SH-SY5Y (cell line): Measurements from ENCODE around the gene TECR.

Experiments used
- GATA2 ChIP-seq: IDR thresholded peaks from 2 replicates; pipeline ENCODE4 v1.6.1; 2011; ENCODE audit warnings: mild to moderate bottlenecking, low read depth, low read length
- GATA3 ChIP-seq: IDR thresholded peaks from 2 replicates; pipeline ENCODE4 v1.6.1; 2011; ENCODE audit warnings: low read depth, mild to moderate bottlenecking, low read length, moderate library complexity

Gene TECR

DNA sequence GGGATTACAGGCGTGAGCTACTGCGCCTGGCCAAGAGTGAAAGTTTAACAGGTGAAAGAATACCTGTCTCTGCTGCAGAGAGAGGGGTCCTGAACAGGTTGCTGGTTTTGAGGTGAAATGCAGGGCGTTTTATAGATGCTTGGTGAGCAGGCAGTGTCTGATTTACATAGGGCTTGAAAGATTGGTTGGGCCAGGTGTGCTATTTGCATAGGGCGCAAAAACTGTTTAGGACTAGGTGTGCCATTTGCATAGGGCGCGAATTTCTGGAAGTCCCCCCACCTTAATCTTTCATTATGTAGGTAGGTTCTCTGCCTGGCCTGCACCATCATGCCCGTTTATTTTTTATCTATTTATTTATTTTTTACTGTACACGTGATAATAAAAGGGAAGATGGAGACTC lies 47.0 kb downstream of the TECR start:
- no peak for TF ChIP-seq GATA3
- TF ChIP-seq GATA2: no peak

DNA sequence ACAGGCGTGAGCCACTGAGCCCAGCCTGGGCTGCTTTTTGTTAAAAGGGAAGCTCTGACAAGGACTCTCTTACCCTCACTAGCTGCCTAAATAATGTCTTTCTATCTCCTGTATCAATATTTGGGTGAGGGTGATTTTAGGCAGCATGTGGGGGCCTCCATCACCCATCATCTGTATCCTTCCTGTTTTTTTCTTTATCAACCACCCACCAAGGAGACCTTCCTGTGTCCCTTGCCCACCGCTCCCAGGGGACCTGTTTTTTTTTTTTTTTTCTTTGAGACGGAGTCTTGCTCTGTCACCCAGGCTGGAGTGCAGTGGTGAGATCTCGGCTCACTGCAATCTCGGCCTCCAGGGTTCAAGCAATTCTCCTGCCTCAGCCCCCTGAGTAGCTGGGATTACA lies 47.9 kb downstream of the TECR start:
- TF ChIP-seq GATA2: no peak
- no peak for TF ChIP-seq GATA3

DNA sequence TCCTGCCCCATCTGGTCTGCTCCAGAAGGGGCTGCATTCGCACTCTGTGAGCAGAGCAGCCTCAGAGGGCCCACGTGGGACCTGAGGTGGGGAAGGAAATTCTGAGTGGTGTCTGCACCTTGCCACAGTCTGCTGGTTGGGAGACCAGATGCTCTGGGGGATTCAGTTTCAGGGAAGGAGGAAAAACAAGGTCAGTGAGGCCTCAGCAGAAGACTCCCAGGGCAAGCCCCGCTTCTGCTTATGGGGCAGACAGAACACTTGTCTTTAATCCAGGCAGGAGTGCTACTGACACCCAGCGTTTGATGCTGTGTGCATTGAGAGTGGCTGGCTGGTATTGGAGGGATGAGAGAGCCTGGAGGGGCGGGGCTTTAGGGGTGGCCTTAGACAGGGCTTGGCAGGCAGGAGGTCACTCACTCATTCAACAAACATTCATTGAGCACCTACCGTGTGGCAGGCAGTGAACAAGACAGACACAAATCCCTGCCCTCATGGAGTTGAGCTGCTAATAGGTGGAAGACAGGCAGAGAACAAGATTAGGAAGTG lies 48.6 kb downstream of the TECR start:
- TF ChIP-seq GATA2 (no peak), GATA3 (no peak)

DNA sequence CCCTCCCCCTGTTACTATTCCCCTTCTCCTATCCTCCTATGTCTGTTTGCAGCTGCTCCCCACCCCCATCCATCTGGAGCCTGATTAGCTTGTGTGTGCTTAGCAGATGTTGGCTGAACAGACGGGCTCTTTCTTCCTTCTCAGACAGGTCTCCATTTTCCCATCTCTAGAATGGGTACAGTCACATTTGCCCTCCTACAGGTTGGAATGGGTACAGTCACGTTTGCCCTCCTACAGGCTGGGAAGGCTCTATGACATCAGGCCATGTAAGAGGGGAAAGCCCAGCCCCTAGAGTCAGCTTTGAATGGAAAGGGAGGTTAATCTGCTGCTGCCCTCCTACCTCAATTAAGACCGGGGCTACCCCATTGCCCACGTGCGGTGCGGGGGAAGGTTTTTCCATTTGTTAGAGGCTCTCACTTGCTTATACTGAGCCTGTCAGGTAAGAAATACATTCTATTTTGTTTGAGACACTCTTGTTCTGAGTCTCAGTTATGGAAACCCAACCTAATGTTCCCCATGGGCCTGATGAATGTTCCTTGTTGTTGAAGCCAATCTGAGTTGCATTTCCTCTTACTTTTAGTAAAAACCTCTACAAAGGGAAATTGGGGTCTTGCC lies 51.3 kb downstream of the TECR start:
- TF ChIP-seq GATA2: no peak
- no peak for TF ChIP-seq GATA3

DNA sequence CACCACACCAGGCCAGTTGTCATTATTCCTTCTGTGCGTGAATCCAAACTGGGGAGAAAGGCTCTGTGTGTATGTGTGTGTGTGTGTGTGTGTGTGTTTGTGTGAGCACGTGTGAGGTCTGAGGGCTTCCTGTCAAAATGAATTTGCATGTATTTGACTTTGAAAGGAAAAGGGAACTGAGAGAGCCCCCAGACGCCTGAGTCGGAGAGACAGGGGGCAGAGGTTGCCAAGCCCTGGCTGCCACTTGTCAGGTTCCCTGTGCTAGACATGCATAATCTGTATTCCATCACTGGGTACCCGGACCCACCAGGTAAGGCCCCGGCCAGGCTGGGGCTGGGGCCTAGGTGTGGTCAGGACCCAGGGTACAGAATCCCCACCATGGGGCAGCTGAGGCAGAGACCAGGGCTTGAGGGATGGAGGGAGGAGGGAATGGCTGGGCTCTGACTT lies 53.5 kb downstream of the TECR start, which contains the start of gene CLEC17A:
TSS of gene CLEC17A (plus strand) at position 191 of the 447 bp plus-strand sequence. CDS start at position 268, 77 bp downstream.
- no peak for TF ChIP-seq GATA3
- TF ChIP-seq GATA2: no peak

DNA sequence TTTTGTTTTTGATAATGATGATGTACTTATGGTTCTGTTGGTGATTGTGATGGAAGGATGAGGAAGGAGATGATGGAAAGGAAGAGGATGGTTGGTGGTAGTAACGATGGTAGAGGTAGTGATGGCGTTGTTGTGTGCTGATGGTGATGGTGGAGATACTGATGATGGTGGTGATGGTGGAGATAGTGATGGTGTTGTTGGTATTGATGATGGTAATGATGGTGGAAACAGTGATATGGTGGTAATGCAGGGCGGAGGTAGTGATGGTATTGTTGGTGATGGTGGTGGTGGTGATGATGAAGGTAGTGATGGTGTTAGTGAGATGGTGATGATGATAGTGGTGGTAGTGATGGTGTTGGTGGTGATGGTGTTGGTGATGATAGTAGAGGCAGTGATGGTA lies 66.2 kb downstream of the TECR start:
- TF ChIP-seq GATA2 (no peak), GATA3 (no peak)

DNA sequence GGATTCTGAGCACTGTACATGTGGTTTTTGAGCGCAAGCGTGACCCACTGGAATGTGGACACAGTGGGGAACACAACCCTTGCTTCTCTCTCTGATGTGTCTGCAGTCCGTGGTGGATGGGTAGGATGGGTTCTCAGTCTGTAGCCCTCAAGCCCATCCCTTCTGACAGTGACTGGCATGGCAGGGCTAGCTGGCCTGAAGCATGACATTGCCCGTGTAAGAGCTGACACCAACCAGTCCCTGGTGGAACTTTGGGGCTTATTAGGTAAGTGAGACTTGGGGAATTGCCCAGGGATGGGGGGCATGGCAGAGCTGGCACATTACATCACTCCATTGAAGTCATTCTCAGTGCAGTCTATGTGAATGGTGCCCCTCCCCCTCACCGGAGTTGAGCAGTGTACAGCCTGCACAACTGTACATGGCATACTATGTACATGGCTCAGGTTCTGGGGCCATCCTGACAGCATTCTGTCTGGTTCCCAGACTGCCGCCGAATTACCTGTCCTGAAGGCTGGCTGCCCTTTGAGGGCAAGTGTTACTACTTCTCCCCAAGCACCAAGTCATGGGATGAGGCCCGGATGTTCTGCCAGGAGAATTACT lies 70.3 kb downstream of the TECR start:
- TF ChIP-seq GATA3 (no peak), GATA2 (no peak)

DNA sequence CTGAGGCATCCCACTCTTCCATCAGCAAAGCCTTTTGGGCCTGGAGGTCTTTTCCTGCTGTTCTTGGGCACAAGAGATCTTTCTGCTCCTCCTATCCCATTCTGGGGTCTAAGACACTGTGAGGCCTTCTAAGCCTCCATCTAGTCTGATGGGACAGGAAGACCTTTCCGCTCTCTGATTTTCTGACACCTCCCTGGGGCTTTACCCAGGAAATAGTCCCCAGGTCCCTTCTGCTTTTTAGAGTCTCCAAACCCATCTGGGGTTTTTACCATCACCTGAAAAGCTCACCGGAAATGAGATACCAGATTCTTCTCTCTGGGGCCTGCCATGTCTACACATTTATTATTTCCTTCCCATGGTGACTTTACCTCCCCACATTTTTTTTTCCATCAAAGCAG lies 74.6 kb downstream of the TECR start:
- TF ChIP-seq GATA3 (no peak), GATA2 (no peak)

DNA sequence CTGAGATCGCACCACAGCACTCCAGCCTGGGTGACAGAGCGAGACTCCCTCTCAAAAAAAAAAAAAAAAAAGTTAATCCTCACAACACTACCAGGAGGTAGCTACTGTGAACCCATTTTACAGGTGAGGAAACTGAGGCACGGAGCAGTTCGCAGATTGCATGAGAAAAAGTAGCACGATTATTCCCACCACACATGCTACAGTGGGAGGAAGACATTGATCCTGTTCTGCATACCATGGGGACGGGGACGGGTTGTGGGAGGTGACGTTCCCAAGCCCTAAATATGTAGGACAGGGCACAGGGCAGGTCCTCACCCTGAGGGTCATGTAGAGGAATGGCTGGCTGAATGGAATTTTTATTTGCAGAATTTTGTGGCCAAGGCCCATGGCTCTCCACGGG lies 77.2 kb downstream of the TECR start:
- no peak for TF ChIP-seq GATA2
- TF ChIP-seq GATA3: no peak

DNA sequence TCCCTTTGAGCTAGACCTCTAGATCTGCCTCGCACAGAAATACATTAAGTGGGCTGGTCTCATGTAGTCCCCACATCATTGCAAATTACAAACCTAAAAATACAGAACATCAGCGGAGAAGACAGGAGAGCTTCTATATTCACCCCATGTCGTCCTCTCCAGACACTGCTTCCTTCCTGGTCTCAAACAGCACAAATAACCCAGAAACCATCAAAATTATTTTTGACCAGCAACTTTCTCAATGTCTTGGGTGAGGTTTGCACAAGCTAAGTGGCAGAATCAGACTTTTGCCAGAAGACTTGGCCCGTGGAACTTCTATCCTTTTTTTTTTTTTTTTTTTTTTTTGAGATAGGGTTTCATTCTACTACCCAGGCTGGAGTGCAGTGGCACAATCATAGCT lies 81.7 kb downstream of the TECR start:
- TF ChIP-seq GATA2: no peak
- no peak for TF ChIP-seq GATA3

DNA sequence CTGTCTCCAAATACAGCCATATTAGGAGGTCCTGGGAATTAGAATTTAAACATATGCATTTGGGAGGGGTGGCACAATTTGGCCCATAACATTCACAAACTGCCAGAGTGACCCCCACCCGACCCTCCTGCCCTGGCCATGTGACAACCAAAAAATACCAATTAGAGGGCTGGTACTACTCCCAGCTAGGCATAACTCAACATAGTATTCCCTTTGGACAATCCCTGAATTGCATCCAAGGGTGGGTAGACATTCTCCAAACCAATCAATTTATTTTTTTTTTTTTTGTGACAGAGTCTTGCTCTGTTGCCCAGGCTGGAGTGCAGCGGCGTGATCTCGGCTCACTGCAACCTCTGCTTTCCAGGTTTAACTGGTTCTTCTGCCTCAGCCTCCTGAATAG lies 83.3 kb downstream of the TECR start:
- TF ChIP-seq GATA2 (no peak), GATA3 (no peak)

DNA sequence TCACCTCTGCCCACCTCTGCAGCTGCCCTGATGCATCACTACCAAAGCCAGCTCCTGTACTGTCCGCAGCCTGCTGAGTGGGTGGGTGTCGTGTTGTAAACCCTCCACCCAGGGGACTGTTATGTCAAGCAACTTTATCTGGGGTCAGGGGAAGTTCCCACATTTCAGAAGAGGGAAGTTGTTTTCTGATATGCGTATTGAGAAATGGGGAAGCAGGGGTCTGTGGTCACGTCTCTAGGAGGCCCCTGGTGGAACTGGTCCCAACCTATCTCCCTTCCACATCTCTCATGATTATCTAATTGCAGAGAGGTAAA lies 84.7 kb downstream of the TECR start:
- TF ChIP-seq GATA2: no peak
- TF ChIP-seq GATA3: no peak
